ENCODE measurements around the gene ARHGAP45.

DNA sequence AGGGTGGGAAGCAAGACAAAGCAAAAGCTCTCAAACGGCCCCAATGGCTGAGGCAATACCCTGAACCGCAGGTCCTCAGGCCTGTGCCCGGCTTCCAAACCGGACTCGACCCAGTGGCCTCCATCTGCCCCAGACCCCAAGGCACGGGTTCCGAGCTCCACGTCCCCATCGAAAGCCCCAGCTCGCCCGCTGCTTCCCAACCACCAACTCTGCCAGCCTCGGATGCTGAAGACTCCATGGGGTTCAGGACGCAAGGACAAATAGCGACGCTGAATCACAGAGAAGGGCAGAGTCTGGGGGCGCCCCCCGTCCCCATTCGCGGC lies 27.6 kb downstream of the ARHGAP45 start:
- TF ChIP-seq, protein P1, sequence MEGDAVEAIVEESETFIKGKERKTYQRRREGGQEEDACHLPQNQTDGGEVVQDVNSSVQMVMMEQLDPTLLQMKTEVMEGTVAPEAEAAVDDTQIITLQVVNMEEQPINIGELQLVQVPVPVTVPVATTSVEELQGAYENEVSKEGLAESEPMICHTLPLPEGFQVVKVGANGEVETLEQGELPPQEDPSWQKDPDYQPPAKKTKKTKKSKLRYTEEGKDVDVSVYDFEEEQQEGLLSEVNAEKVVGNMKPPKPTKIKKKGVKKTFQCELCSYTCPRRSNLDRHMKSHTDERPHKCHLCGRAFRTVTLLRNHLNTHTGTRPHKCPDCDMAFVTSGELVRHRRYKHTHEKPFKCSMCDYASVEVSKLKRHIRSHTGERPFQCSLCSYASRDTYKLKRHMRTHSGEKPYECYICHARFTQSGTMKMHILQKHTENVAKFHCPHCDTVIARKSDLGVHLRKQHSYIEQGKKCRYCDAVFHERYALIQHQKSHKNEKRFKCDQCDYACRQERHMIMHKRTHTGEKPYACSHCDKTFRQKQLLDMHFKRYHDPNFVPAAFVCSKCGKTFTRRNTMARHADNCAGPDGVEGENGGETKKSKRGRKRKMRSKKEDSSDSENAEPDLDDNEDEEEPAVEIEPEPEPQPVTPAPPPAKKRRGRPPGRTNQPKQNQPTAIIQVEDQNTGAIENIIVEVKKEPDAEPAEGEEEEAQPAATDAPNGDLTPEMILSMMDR (IDR thresholded peaks at IDR 0.05) = no peak
- TF ChIP-seq EP300 (IDR thresholded peaks at IDR 0.05) = no peak
- TF ChIP-seq POLR2A (IDR thresholded peaks at IDR 0.05) = no peak
